ENCODE results near the gene AMFR. TPM values are rescaled to one million over a fixed set of nuclear protein-coding genes. Genes with fewer than 3 reads are reported as not detected.
"Not testable (repeated sequence)": the region's sequence is repeated elsewhere in the genome, so short reads cannot be mapped to it uniquely, and the experiment has no call there.

AMFR gene
- total and polyA plus RNA-seq, 3 experiments from 2014 or later, result 39.8 to 70.1 (median 64.3) TPM

DNA sequence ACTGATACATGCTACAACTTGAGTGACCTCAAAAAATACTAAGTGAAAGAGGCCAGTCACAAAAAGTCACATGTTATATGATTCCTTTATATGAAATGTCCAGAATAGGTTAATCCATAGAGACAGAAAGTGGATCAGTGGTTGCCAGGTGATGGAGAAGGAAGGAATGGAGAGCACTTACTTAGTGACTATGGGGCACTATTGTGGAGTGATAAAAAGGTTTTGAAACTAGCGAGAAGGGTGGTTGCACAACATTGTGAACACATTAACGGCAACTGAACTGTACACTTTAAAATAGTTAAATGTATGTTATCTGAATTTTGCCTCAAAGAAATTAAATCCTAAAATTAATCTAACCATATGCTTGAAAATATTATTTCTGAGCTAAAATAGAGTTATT, 25.9 kb downstream of the AMFR start:
- DNase-seq, result no peak
- H3K4me3 Mint-ChIP-seq, result no peak overlapping the region
- no peaks in the 10 kb centered on the region for H3K27me3 ChIP-seq (ENCODE audit: insufficient read depth, low read length, poor library complexity, severe bottlenecking)
- H3K27me3 Mint-ChIP-seq, result peaks cover 0 to 1% of the 10 kb centered on the region in 2 donors
- no peak overlapping the region for H3K27ac ChIP-seq (ENCODE audit: low read depth, low read length)
- H3K36me3 Mint-ChIP-seq, result peaks cover 16 to 65% (median 31%) of the 10 kb centered on the region in 3 donors
- no peaks in the 10 kb centered on the region for H3K4me1 ChIP-seq (ENCODE audit: insufficient read depth, low read length)
- peaks cover 3 to 5% (median 4%) of the 10 kb centered on the region in 3 donors for H3K4me1 Mint-ChIP-seq
- no peaks in the 10 kb centered on the region for H3K9me3 Mint-ChIP-seq
- H3K36me3 ChIP-seq (ENCODE audit: insufficient read depth, low read length), result peaks cover 30% of the 10 kb centered on the region
- peak overlapping the region in 2 of 8 donors; percentile 77 to 79 for H3K27ac Mint-ChIP-seq
- CTCF ChIA-PET, result no interaction called here
- no peaks in the 10 kb centered on the region for H3K9me3 ChIP-seq (ENCODE audit: low read length)
- POLR2A ChIA-PET, result no interaction called here
- H3K4me3 ChIP-seq (ENCODE audit: low read length), result no peak overlapping the region

DNA sequence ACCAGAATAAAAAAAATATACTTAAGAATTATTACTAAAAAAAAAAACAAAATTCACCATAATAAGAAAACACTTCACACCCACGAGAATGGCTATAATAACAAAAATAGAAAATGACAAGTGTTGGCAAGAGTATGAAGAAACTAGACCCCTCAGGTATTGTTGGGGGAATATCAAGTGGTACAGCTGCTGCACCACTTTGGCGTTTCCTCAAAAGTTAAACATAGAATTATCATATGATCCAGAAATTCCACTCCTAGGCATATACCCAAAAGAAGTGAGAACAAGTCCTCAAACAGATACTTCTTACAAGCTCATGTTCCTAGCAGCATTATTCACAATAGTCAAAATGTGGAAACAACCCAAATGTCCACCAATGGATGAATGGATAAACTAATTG, 26.3 kb downstream of the AMFR start:
- peaks cover 26% of the 10 kb centered on the region for H3K36me3 ChIP-seq (ENCODE audit: insufficient read depth, low read length)

DNA sequence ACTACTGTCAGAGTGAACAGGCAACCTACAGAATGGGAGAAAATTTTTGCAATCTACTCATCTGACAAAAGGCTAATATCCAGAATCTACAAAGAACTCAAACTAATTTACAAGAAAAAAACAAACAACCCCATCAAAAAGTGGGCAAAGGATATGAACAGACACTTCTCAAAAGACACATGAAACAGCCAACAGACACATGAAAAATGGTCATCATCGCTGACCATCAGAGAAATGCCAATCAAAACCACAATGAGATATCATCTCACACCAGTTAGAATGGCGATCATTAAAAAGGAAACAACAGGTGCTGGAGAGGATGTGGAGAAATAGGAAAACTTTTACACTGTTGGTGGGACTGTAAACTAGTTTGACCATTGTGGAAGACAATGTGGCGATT, 28.6 kb downstream of the AMFR start:
- H3K27ac ChIP-seq (ENCODE audit: low read depth, low read length); H3K27ac Mint-ChIP-seq; H3K4me3 ChIP-seq (ENCODE audit: low read length); DNase-seq; H3K27me3 ChIP-seq (ENCODE audit: insufficient read depth, low read length, poor library complexity, severe bottlenecking); CTCF ChIA-PET; H3K4me1 ChIP-seq (ENCODE audit: insufficient read depth, low read length); H3K9me3 Mint-ChIP-seq; POLR2A ChIA-PET; H3K9me3 ChIP-seq (ENCODE audit: low read length); H3K27me3 Mint-ChIP-seq; H3K4me3 Mint-ChIP-seq: not testable (repeated sequence)
- Mint-ChIP-seq H3K4me1 (peaks cover 9 to 14% (median 10%) of the 10 kb centered on the region in 3 donors), H3K36me3 (peaks cover 14 to 71% (median 32%) of the 10 kb centered on the region in 3 donors)
- peaks cover 15% of the 10 kb centered on the region for H3K36me3 ChIP-seq (ENCODE audit: insufficient read depth, low read length)

More for the DNA sequence above, 26.3 kb downstream of the AMFR start:
- ChIA-PET POLR2A (no interaction called here), CTCF (no interaction called here)
- no peak for DNase-seq
- Mint-ChIP-seq H3K4me3 (no peak overlapping the region), H3K36me3 (peaks cover 16 to 63% (median 32%) of the 10 kb centered on the region in 3 donors), H3K4me1 (peaks cover 5 to 6% (median 5%) of the 10 kb centered on the region in 3 donors), H3K27ac (no peak overlapping the region), H3K27me3 (peaks cover 0 to 1% of the 10 kb centered on the region in 2 donors), H3K9me3 (no peaks in the 10 kb centered on the region)
- Histone ChIP-seq H3K9me3 (ENCODE audit: low read length) (no peaks in the 10 kb centered on the region), H3K27me3 (ENCODE audit: insufficient read depth, low read length, poor library complexity, severe bottlenecking) (no peaks in the 10 kb centered on the region), H3K4me1 (ENCODE audit: insufficient read depth, low read length) (no peaks in the 10 kb centered on the region), H3K27ac (ENCODE audit: low read depth, low read length) (no peak overlapping the region), H3K4me3 (ENCODE audit: low read length) (no peak overlapping the region)

DNA sequence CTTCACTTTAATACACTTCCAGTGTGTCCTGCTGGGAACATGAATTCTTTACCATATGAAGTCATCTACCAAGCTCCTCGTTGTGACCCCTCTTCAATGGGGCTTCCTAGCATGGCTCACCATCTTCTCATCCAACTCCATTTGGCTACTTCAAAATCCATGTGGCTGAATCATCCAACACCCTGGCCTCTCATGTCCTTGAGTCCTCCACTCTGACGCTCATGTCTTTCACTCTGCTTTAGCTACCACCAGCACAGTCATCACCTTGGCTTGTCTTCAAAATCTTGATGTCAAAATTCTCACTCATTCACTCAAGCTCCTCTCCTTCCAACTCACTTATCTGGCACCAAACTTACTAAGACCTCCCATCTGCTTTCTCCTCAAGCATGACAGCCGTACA, 35.8 kb downstream of the AMFR start:
- Histone ChIP-seq H3K27ac (ENCODE audit: low read depth, low read length) (no peak overlapping the region), H3K4me1 (ENCODE audit: insufficient read depth, low read length) (no peaks in the 10 kb centered on the region), H3K9me3 (ENCODE audit: low read length) (no peaks in the 10 kb centered on the region), H3K4me3 (ENCODE audit: low read length) (no peak overlapping the region), H3K27me3 (ENCODE audit: insufficient read depth, low read length, poor library complexity, severe bottlenecking) (no peaks in the 10 kb centered on the region), H3K36me3 (ENCODE audit: insufficient read depth, low read length) (peaks cover 45% of the 10 kb centered on the region)
- Mint-ChIP-seq H3K36me3 (peaks cover 31 to 87% (median 37%) of the 10 kb centered on the region in 3 donors), H3K4me1 (peaks cover 6 to 9% (median 7%) of the 10 kb centered on the region in 3 donors), H3K27ac (peak overlapping the region in 1 of 8 donors; percentile 49), H3K27me3 (no peaks in the 10 kb centered on the region), H3K4me3 (no peak overlapping the region), H3K9me3 (no peaks in the 10 kb centered on the region)
- ChIA-PET POLR2A (no interaction called here), CTCF (no interaction called here)
- no peak for DNase-seq

DNA sequence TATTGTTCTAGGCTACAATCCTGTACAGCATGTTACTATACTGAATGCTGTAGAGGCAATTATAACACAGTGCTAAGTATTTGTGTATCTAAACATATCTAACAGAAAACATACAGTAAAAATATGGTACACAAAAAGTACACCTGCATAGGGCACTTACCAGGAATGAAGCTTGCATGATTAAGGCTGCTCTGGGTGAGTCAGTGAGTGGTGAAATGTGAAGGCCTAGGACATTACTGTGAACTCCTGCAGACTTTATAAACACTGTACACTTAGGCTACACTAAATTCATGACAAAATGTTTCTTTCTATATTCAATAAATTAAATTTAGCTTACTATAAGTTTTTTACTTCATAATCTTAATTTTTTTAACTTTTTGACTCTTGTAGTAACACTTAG, 37.1 kb downstream of the AMFR start:
- Mint-ChIP-seq H3K36me3 (peaks cover 45 to 91% (median 45%) of the 10 kb centered on the region in 3 donors), H3K27ac (no peak overlapping the region), H3K4me3 (no peak overlapping the region), H3K27me3 (no peaks in the 10 kb centered on the region), H3K4me1 (peaks cover 0 to 2% (median under 1%) of the 10 kb centered on the region in 3 donors), H3K9me3 (peaks cover 0 to 6% (median 0%) of the 10 kb centered on the region in 5 donors)
- Histone ChIP-seq H3K4me3 (ENCODE audit: low read length) (no peak overlapping the region), H3K4me1 (ENCODE audit: insufficient read depth, low read length) (no peaks in the 10 kb centered on the region), H3K9me3 (ENCODE audit: low read length) (no peaks in the 10 kb centered on the region), H3K36me3 (ENCODE audit: insufficient read depth, low read length) (peaks cover 58% of the 10 kb centered on the region), H3K27me3 (ENCODE audit: insufficient read depth, low read length, poor library complexity, severe bottlenecking) (no peaks in the 10 kb centered on the region), H3K27ac (ENCODE audit: low read depth, low read length) (no peak overlapping the region)
- POLR2A ChIA-PET, result no interaction called here
- no peak for DNase-seq
- CTCF ChIA-PET, result no interaction called here

DNA sequence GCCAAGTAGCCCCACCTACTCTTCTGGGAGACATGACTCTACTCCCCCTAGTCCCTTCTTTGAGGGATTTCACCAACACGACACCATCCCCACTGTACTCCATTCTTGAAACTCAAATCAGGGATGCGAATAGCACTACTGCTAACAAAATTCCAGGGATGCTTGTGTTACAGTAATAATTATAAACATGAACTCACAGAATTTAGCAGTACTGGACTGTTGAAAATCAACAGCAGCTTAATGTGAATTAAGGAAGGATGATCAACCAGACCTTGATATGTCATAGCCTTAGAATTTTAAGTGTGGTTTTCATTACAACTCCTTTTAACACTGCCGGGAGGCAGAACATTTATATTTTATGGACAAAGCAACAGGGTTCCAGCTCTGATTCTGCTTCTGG, 37.9 kb downstream of the AMFR start:
- Histone ChIP-seq H3K4me1 (ENCODE audit: insufficient read depth, low read length) (no peaks in the 10 kb centered on the region), H3K4me3 (ENCODE audit: low read length) (no peak overlapping the region), H3K27me3 (ENCODE audit: insufficient read depth, low read length, poor library complexity, severe bottlenecking) (no peaks in the 10 kb centered on the region), H3K9me3 (ENCODE audit: low read length) (no peaks in the 10 kb centered on the region), H3K36me3 (ENCODE audit: insufficient read depth, low read length) (peaks cover 61% of the 10 kb centered on the region), H3K27ac (ENCODE audit: low read depth, low read length) (no peak overlapping the region)
- Mint-ChIP-seq H3K36me3 (peaks cover 46 to 90% (median 50%) of the 10 kb centered on the region in 3 donors), H3K27ac (no peak overlapping the region), H3K4me3 (no peak overlapping the region), H3K9me3 (peaks cover 0 to 9% (median under 1%) of the 10 kb centered on the region in 5 donors), H3K4me1 (peaks cover 0 to 2% (median 0%) of the 10 kb centered on the region in 3 donors), H3K27me3 (no peaks in the 10 kb centered on the region)
- ChIA-PET CTCF (no interaction called here), POLR2A (no interaction called here)
- DNase-seq, result no peak

DNA sequence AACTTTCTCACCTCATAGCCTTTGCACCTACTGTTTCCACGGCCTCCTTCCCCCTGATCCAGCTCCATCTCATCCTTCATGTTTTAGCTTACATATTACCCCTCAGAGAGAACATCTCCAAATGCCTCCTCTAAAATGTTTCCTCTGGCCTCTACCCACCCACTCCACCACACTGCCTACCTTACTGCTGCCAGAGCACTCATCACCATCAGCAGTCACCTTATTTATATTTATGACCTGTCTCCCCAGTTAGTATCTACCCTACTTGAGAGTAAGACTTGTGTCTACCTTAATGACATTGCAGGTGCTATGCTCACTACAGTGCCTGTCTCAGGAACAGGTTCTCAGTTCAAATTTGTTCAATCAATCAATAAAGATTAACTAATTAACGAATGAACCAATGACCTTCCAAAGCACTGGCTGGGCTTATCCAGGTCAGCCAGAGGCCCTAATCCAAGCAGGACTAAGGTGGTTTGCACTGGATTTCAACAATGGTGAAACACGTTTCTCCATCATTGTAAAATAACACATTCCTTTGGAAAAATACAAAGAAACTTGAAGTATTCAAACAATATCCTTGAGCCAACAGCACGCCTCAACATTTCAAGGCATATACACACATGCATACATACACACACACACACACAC, 41.1 kb downstream of the AMFR start:
- Histone ChIP-seq H3K36me3 (ENCODE audit: insufficient read depth, low read length) (peaks cover 44% of the 10 kb centered on the region), H3K9me3 (ENCODE audit: low read length) (no peaks in the 10 kb centered on the region), H3K4me1 (ENCODE audit: insufficient read depth, low read length) (no peaks in the 10 kb centered on the region), H3K27me3 (ENCODE audit: insufficient read depth, low read length, poor library complexity, severe bottlenecking) (no peaks in the 10 kb centered on the region), H3K4me3 (ENCODE audit: low read length) (no peak overlapping the region), H3K27ac (ENCODE audit: low read depth, low read length) (no peak overlapping the region)
- H3K4me1 Mint-ChIP-seq, result no peaks in the 10 kb centered on the region
- no peak overlapping the region for H3K4me3 Mint-ChIP-seq
- ChIA-PET POLR2A (no interaction called here), CTCF (no interaction called here)
- H3K36me3 Mint-ChIP-seq, result peaks cover 60 to 92% (median 63%) of the 10 kb centered on the region in 3 donors
- H3K27me3 Mint-ChIP-seq, result no peaks in the 10 kb centered on the region
- H3K27ac Mint-ChIP-seq, result no peak overlapping the region
- no peak for DNase-seq
- H3K9me3 Mint-ChIP-seq, result peaks cover 12 to 22% (median 14%) of the 10 kb centered on the region in 5 donors

DNA sequence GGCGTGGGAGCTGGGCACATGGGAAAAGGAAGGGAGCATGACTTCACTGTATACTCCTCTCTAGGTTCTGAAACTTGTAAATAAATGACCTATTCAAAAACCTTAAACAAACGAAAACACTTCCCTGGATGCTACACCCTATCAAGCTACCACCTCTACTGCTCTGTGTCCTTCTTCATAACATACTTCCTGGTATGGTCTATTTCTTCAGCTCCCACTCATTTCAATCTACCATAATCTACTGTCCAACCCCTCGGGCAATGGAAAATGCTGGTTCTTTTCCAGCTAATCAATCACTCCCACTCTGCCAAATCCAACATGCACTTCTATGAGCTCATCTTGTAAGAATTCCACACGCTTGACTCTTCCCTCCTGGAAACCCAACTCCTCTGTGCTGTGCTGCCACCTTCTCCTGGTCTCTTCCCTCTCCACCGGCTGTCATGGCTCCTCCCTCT, 42.4 kb downstream of the AMFR start:
- no peak overlapping the region for H3K27ac ChIP-seq (ENCODE audit: low read depth, low read length)
- Mint-ChIP-seq H3K27ac (peak overlapping the region in 3 of 8 donors; percentile 4 to 48 (median 37)), H3K4me3 (no peak overlapping the region), H3K4me1 (peaks cover 5 to 11% (median 11%) of the 10 kb centered on the region in 3 donors), H3K9me3 (peaks cover 12 to 26% (median 14%) of the 10 kb centered on the region in 5 donors), H3K36me3 (peaks cover 66 to 94% (median 75%) of the 10 kb centered on the region in 3 donors), H3K27me3 (no peaks in the 10 kb centered on the region)
- ChIA-PET POLR2A (interaction anchor here (0.7 kb wide), 1 partner anchor 68 kb away, joined by 4 read pairs; the partner anchor contains the start of genes NUDT21 and OGFOD1), CTCF (no interaction called here)
- no peaks in the 10 kb centered on the region for H3K9me3 ChIP-seq (ENCODE audit: low read length)
- peaks cover 43% of the 10 kb centered on the region for H3K36me3 ChIP-seq (ENCODE audit: insufficient read depth, low read length)
- no peaks in the 10 kb centered on the region for H3K27me3 ChIP-seq (ENCODE audit: insufficient read depth, low read length, poor library complexity, severe bottlenecking)
- H3K4me3 ChIP-seq (ENCODE audit: low read length), result no peak overlapping the region
- DNase-seq, result no peak
- no peaks in the 10 kb centered on the region for H3K4me1 ChIP-seq (ENCODE audit: insufficient read depth, low read length)
